GM12878 (cell line): ENCODE results near the gene ROBO4. TPM values are rescaled to one million over a fixed set of nuclear protein-coding genes. Genes with fewer than 3 reads are reported as not detected.

Source experiments
- ATAC-seq: fragments of 200-7000 bp; cut with Tn5 transposase; 3 replicates; pipeline ENCODE4 v1.9.1; 2020; ENCODE audit warnings: mild to moderate bottlenecking, moderate library complexity
- Bru-seq: library from RNA; stranded (reverse); fragments of 400-500 nt; gene quantifications from one replicate; lab custom pipeline; 2021; lab: Mats Ljungman, UMichigan
- BruChase-seq, 2 experiments: library from RNA; stranded (reverse); fragments of 400-500 nt; gene quantifications; one replicate each; lab custom pipeline; 2021; lab: Mats Ljungman, UMichigan
- BruUV-seq: library from RNA; stranded (reverse); fragments of 400-500 nt; replicated peaks from 2 replicates; lab custom pipeline; 2021; lab: Mats Ljungman, UMichigan
- CTCF ChIA-PET: fragments of 300-600 bp; sonication (Branson Sonifier 250); formaldehyde crosslinking; extraction: SDS; loops from one replicate; lab custom pipeline; 2021; ENCODE audit warnings: inconsistent platforms; lab: Yijun Ruan, JAX
- POLR2A ChIA-PET: fragments of 350-600 bp; formaldehyde crosslinking; extraction: SDS; loops from one replicate; lab custom pipeline; 2021; ENCODE audit warnings: inconsistent platforms; lab: Charles Lee
- RAD21 ChIA-PET: fragments of 300-600 bp; sonication (Branson Sonifier 250); formaldehyde crosslinking; loops from one replicate; lab custom pipeline; 2023; ENCODE audit warnings: antibody characterized with exemption; ENCODE audit not compliant: unreplicated experiment; lab: Charles Lee
- SMC1A ChIA-PET: fragments of 300-600 bp; sonication (Branson Sonifier 250); formaldehyde crosslinking; loops from one replicate; lab custom pipeline; 2023; ENCODE audit not compliant: unreplicated experiment, uncharacterized antibody; lab: Charles Lee
- DNase-seq: peaks from one replicate; pipeline ENCODE4 v3.0.0-alpha.2; 2011; ENCODE audit warnings: low read depth, low spot score
- FAIRE-seq: peaks from 3 replicates; lab custom pipeline; 2011; peaks lifted over from hg19 to GRCh38; lab: Jason Lieb, UNC
- H2AFZ ChIP-seq: 2 replicates; pipeline ENCODE4 v1.6.0; 2011; ENCODE audit warnings: low read depth, low read length, control low read depth; ENCODE audit not compliant: control insufficient read depth
- H3K27ac ChIP-seq: 2 replicates; pipeline ENCODE4 v1.5.1; 2011; ENCODE audit warnings: control low read depth; ENCODE audit not compliant: control insufficient read depth, insufficient read depth
- H3K27me3 ChIP-seq, 2 experiments: replicated peaks in 1 of 2; 2 replicates each; pipeline versions ENCODE4 v1.6.0 to v1.6.1; 2011; ENCODE audit warnings: low read length in 1 of 2; ENCODE audit not compliant: control insufficient read depth in 2 of 2, insufficient read depth in 2 of 2
- H3K36me3 ChIP-seq, 2 experiments: 2 replicates each; pipeline ENCODE4 v1.5.1; 2011; ENCODE audit warnings: low read length in 1 of 2; ENCODE audit not compliant: control insufficient read depth in 2 of 2, insufficient read depth in 2 of 2
- H3K4me1 ChIP-seq: 2 replicates; pipeline ENCODE4 v1.6.1; 2011; ENCODE audit warnings: mild to moderate bottlenecking, low read length, moderate library complexity, mixed read lengths; ENCODE audit not compliant: control insufficient read depth, insufficient read depth
- H3K4me2 ChIP-seq: 2 replicates; pipeline ENCODE4 v1.6.0; 2011; ENCODE audit warnings: control low read depth; ENCODE audit not compliant: control insufficient read depth, insufficient read depth
- H3K4me3 ChIP-seq: fragments of 200-600 bp; sonication (generic); 2 replicates; pipeline ENCODE4 v1.5.1; 2016
- H3K79me2 ChIP-seq: 2 replicates; pipeline ENCODE4 v1.6.0; 2011; ENCODE audit warnings: low read length; ENCODE audit not compliant: control insufficient read depth, insufficient read depth
- H3K9ac ChIP-seq: 2 replicates; pipeline ENCODE4 v1.8.0; 2011; ENCODE audit warnings: low read length, control low read depth, mixed read lengths; ENCODE audit not compliant: control insufficient read depth, insufficient read depth
- H3K9me3 ChIP-seq: replicated peaks from 3 replicates; pipeline ENCODE4 v1.5.1; 2011; ENCODE audit warnings: mild to moderate bottlenecking, low read length; ENCODE audit not compliant: control insufficient read depth, insufficient read depth
- H4K20me1 ChIP-seq: 2 replicates; pipeline ENCODE4 v1.6.0; 2011; ENCODE audit not compliant: control insufficient read depth, insufficient read depth
- BCL11A ChIP-seq: IDR thresholded peaks from 2 replicates; pipeline ENCODE4 v1.6.1; 2011; ENCODE audit warnings: low read depth, low read length
- BCL3 ChIP-seq: IDR thresholded peaks from 2 replicates; pipeline ENCODE4 v1.6.1; 2011; ENCODE audit warnings: borderline replicate concordance, low read depth, mild to moderate bottlenecking, moderate library complexity, low read length; ENCODE audit not compliant: insufficient read depth, poor library complexity, severe bottlenecking
- HDAC2 ChIP-seq: fragments of 200-600 bp; sonication (generic); IDR thresholded peaks from 2 replicates; pipeline ENCODE4 v1.6.1; 2017
- HDAC6 ChIP-seq: fragments of 200-600 bp; sonication (generic); IDR thresholded peaks from one replicate; pipeline ENCODE4 v1.8.0; 2017; ENCODE audit warnings: antibody characterized with exemption; ENCODE audit not compliant: unreplicated experiment
- MXI1 ChIP-seq: fragments of 150-350 bp; IDR thresholded peaks from 2 replicates; pipeline ENCODE4 v1.6.1; 2011; ENCODE audit warnings: low read depth, mild to moderate bottlenecking, inconsistent platforms, low read length, improper control_type of control experiment
- MYB ChIP-seq: fragments of 150-350 bp; IDR thresholded peaks from 2 replicates; pipeline ENCODE4 v1.6.1; 2014; ENCODE audit warnings: mild to moderate bottlenecking, low read depth, low read length, borderline replicate concordance
- NR2F1 ChIP-seq: fragments of 450-650 bp; conservative IDR thresholded peaks from 2 replicates; pipeline ENCODE4 v1.6.1; 2017; ENCODE audit warnings: mild to moderate bottlenecking
- PKNOX1 ChIP-seq: fragments of 450-650 bp; IDR thresholded peaks from 2 replicates; pipeline ENCODE4 v1.6.1; 2016; ENCODE audit warnings: mild to moderate bottlenecking
- RCOR1 ChIP-seq: conservative IDR thresholded peaks from 2 replicates; pipeline ENCODE4 v1.6.1; 2012; ENCODE audit warnings: low read depth, low read length, improper control_type of control experiment
- TBL1XR1 ChIP-seq: IDR thresholded peaks from 2 replicates; pipeline ENCODE4 v1.6.1; 2012; ENCODE audit warnings: low read depth, low read length, improper control_type of control experiment
- ZBTB33 ChIP-seq: fragments of 450-650 bp; IDR thresholded peaks from 2 replicates; pipeline ENCODE4 v1.6.1; 2017; ENCODE audit warnings: mild to moderate bottlenecking
- ZNF687 ChIP-seq: fragments of 450-650 bp; IDR thresholded peaks from 2 replicates; pipeline ENCODE4 v1.6.1; 2017; ENCODE audit warnings: mild to moderate bottlenecking, moderate library complexity
- WGBS: methylation state at CpG from one replicate; pipeline ENCODE4 v1.1.6; 2016; ENCODE audit warnings: low lambda C conversion rate; ENCODE audit not compliant: insufficient replicate concordance, insufficient coverage; ENCODE audit errors: missing lambda C conversion rate; 5-methylcytosine and 5-hydroxymethylcytosine counted together
- in situ Hi-C: fragments of 300-500 bp; cut with MboI; formaldehyde crosslinking; loops from 9 replicates; pipeline ENCODE4 v1.14.3; 2018; ENCODE audit warnings: mixed read lengths
- intact Hi-C: fragments of 100-400 bp; cut with micrococcal nuclease; formaldehyde crosslinking; loops from one replicate; pipeline ENCODE4 v1.14.2; 2022; ENCODE audit not compliant: unreplicated experiment
- long read RNA-seq, 2 experiments: library from polyadenylated mRNA; unstranded; transcript quantifications; one replicate each; pipeline ENCODE4 v2.0.0, GENCODE V29; 2019 to 2020
- polyA minus RNA-seq, 3 experiments: library from RNA; depleted of rRNA, polyadenylated mRNA; stranded (reverse); fragments of >200 nt; gene quantifications; 2 replicates each; pipeline ENCODE4 v1.2.3, GENCODE V29; 2011
- polyA plus RNA-seq, 11 experiments: library from polyadenylated mRNA; depleted of rRNA in 4 of 11; unstranded in 6 of 11; stranded (reverse) in 5 of 11; fragments of >200 nt; fragmentation: Nextera tagmentation in 4 of 11; fragmentation: Illumina TruSeq in 1 of 11; extraction: Ambion mirVana in 4 of 11; extraction: Trizol in 1 of 11; gene quantifications; 1 replicate in 1 of 11; 2 replicates in 10 of 11; pipeline versions ENCODE4 v1.2.1 to v1.2.3, GENCODE V29; 2011 to 2016; ENCODE audit warnings: inconsistent platforms in 2 of 11, missing spikeins in 2 of 11, low read depth in 1 of 11
- total RNA-seq, 4 experiments: library from RNA; depleted of rRNA in 3 of 4; stranded (reverse); fragments of >200 nt in 3 of 4; fragmentation: Illumina TruSeq in 1 of 4; extraction: Trizol in 1 of 4; gene quantifications; 2 replicates each; pipeline versions ENCODE4 v1.2.1 to v1.2.3, GENCODE V29; 2013 to 2021

Gene ROBO4
- total RNA-seq (2013; cell fraction: nucleolus; rRNA removed) = not detected in 2 replicates
- total RNA-seq (2014; rRNA removed) (not detected in 2 replicates), total RNA-seq (2014; rRNA removed; fragmentation: Illumina TruSeq; extraction: Trizol) (not detected in 2 replicates), total RNA-seq (2021) (0.21 TPM in 1 of 2 replicates, not detected in the other), polyA plus RNA-seq (2011; rRNA removed) (not detected in 2 replicates), polyA plus RNA-seq (2014; fragmentation: Illumina TruSeq; extraction: Trizol) (not detected in 2 replicates), polyA plus RNA-seq (2014; fragmentation: Nextera tagmentation; extraction: Ambion mirVana) (not detected), polyA plus RNA-seq (2014; rRNA removed) (not detected in 2 replicates), polyA plus RNA-seq (2016; fragmentation: Nextera tagmentation; extraction: Ambion mirVana) (not detected), polyA minus RNA-seq (2011; rRNA and poly(A)+ RNA removed) (not detected in 2 replicates), Bru-seq, nascent RNA (not detected), BruChase-seq, experiment 1, labeled RNA remaining after a 6-hour chase (not detected), BruChase-seq, experiment 2, labeled RNA remaining after a 2-hour chase (not detected)
- not detected for polyA plus RNA-seq (2011; ENCODE audit: low read depth)
- not detected in 2 replicates for polyA plus RNA-seq (2011; cell fraction: cytosol; rRNA removed)
- not detected in 2 replicates for polyA plus RNA-seq (2011; cell fraction: nucleus; rRNA removed)
- polyA plus RNA-seq (2012) = not detected in 2 replicates
- polyA minus RNA-seq (2011; cell fraction: cytosol; rRNA and poly(A)+ RNA removed) = not detected in 2 replicates
- not detected in 2 replicates for polyA minus RNA-seq (2011; cell fraction: nucleus; rRNA and poly(A)+ RNA removed)
- long read RNA-seq, experiment 1 = 0 reads
- long read RNA-seq, experiment 2 = 0 reads

- H3K4me3 ChIP-seq = no peak within 1 kb of the TSS
- WGBS = 10% methylated on average over 11 of the region's 12 CpGs
- SMC1A ChIA-PET = no interaction called here
- no peak within 1 kb of the TSS for H3K27ac ChIP-seq
- POLR2A ChIA-PET = interaction anchor here (0.6 kb wide), 1 partner anchor 475 kb away, joined by 3 read pairs; no protein-coding TSS in a partner anchor
- no TSS peak for BruUV-seq
- H3K27me3 ChIP-seq = peaks cover 3 to 7% of the 10 kb centered on the region in 2 experiments; a peak in 3 of 4 replicates
- no peak within 1 kb of the TSS for H3K4me2 ChIP-seq
- ATAC-seq (no peak), FAIRE-seq (no peak), DNase-seq (no peak)
- no peaks in the 10 kb centered on the region for H3K36me3 ChIP-seq
- RAD21 ChIA-PET = no interaction called here
- no peak within 1 kb of the TSS for H3K9ac ChIP-seq
- no peak within 1 kb of the TSS for H2AFZ ChIP-seq
- no peaks in the 10 kb centered on the region for H3K79me2 ChIP-seq
- intact Hi-C loops (no loop called here), in situ Hi-C loops (no loop called here)
- CTCF ChIA-PET = interaction anchor here (0.9 kb wide), 1 partner anchor 11 kb away, joined by 4 read pairs; no protein-coding TSS in a partner anchor
- no peaks in the 10 kb centered on the region for H3K4me1 ChIP-seq
- no peaks in the 10 kb centered on the region for H3K9me3 ChIP-seq
- H4K20me1 ChIP-seq = no peaks in the 10 kb centered on the region
- TF ChIP-seq RCOR1 (no peak), NR2F1 (no peak), HDAC2 (no peak), PKNOX1 (no peak), TBL1XR1 (no peak), BCL11A (no peak), MXI1 (no peak), ZNF687 (no peak), MYB (no peak), BCL3 (no peak), ZBTB33 (no peak), HDAC6 (no peak)
Observed at GRCh38 chr11:124897674-124898262, at the start of gene ROBO4. TSS of gene ROBO4 (minus strand) at chr11:124897865. CDS start at chr11:124897795, 70 bp downstream.
